Measurements from ENCODE around the gene DBX1. TPM values are rescaled to one million over a fixed set of nuclear protein-coding genes. Genes with fewer than 3 reads are reported as not detected.

DBX1 gene
- total and polyA plus RNA-seq, 10 of the 15 experiments (the other 5 are each of a cell fraction or from before 2014, with no cell fraction given) = not detected

DNA sequence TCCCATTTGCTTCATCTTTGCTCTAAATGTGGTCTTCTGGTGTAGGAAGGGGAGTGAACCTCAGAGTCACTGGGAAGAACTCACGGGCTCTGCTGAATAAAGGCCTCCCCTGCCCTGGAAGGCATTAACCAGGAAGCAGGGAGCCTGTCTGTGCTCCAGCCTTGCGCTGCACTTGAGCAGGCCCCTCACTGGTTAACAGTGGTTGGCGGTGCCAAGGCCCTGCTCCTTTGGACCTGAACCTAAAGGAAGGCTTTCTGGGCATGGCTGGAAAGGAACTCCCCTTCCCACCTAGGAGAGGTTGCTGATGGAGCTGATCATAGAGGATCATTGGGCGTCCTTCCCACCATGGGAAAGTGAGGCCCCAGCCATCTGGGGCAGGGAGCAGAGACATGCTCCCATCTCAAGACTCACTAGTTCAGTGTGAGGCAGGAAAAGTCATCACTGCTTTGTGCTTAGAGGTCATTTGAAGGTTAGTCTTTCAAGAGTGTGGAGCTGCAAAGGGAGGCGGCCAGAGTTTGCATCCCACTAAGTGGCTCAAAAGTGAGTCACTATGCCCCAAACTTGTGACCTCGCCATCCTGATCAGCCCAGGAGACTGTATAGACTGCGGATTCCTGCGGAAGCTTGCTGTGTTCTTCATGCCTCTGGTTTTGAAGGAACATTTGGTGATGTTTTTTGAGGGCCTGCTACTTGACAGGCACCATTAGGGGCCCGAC lies 50.4 kb downstream of the DBX1 start (continued):
- TF ChIP-seq WRNIP1 (IDR thresholded peaks at IDR 0.05; ENCODE audit: borderline replicate concordance, low read depth, low read length) = no peak

Other genes with a start within 250 kb of the DBX1 start
- 36.9 and 40.7 TPM in 2 replicates for gene HTATIP2, start 203.2 kb upstream of the DBX1 start, total RNA-seq (2014; rRNA removed)
- gene HTATIP2, start 203.2 kb upstream of the DBX1 start, total RNA-seq (2014; rRNA removed; fragmentation: Illumina TruSeq; extraction: Trizol) = 40.1 and 40.6 TPM in 2 replicates
- 29.0 and 34.4 TPM in 2 replicates for gene HTATIP2, start 203.2 kb upstream of the DBX1 start, total RNA-seq (2021)
- gene HTATIP2, start 203.2 kb upstream of the DBX1 start, polyA plus RNA-seq (2011; rRNA removed) = 25.4 and 31.7 TPM in 2 replicates
- gene HTATIP2, start 203.2 kb upstream of the DBX1 start, polyA plus RNA-seq (2014; fragmentation: Illumina TruSeq; extraction: Trizol) = 44.4 and 55.2 TPM in 2 replicates
- gene HTATIP2, start 203.2 kb upstream of the DBX1 start, polyA plus RNA-seq (2014; fragmentation: Nextera tagmentation; extraction: Ambion mirVana) = 10 to 100 TPM; 51.0 to 58.5 TPM
- gene HTATIP2, start 203.2 kb upstream of the DBX1 start, polyA plus RNA-seq (2014; rRNA removed) = 33.0 and 39.3 TPM in 2 replicates
- gene HTATIP2, start 203.2 kb upstream of the DBX1 start, polyA plus RNA-seq (2016; fragmentation: Nextera tagmentation; extraction: Ambion mirVana) = 10 to 100 TPM; 48.4 to 54.4 TPM
- 31.9 and 32.5 TPM in 2 replicates for gene PRMT3, start 227.2 kb upstream of the DBX1 start, total RNA-seq (2014; rRNA removed)
- gene PRMT3, start 227.2 kb upstream of the DBX1 start, total RNA-seq (2014; rRNA removed; fragmentation: Illumina TruSeq; extraction: Trizol) = 31.6 and 32.5 TPM in 2 replicates
- gene PRMT3, start 227.2 kb upstream of the DBX1 start, total RNA-seq (2021) = 24.7 and 28.3 TPM in 2 replicates
- 25.9 and 37.1 TPM in 2 replicates for gene PRMT3, start 227.2 kb upstream of the DBX1 start, polyA plus RNA-seq (2011; rRNA removed)
- gene PRMT3, start 227.2 kb upstream of the DBX1 start, polyA plus RNA-seq (2014; fragmentation: Illumina TruSeq; extraction: Trizol) = 29.3 and 32.1 TPM in 2 replicates
- 10 to 100 TPM; 13.9 TPM for gene PRMT3, start 227.2 kb upstream of the DBX1 start, polyA plus RNA-seq (2014; fragmentation: Nextera tagmentation; extraction: Ambion mirVana)
- 20.1 and 26.1 TPM in 2 replicates for gene PRMT3, start 227.2 kb upstream of the DBX1 start, polyA plus RNA-seq (2014; rRNA removed)
- 10 to 100 TPM; 47.2 to 52.1 TPM for gene PRMT3, start 227.2 kb upstream of the DBX1 start, polyA plus RNA-seq (2016; fragmentation: Nextera tagmentation; extraction: Ambion mirVana)